Measurements from ENCODE around the gene IRAK1. TPM values are rescaled to one million over a fixed set of nuclear protein-coding genes. Genes with fewer than 3 reads are reported as not detected.

The IRAK1 gene
- total RNA-seq, 1 experiment from 2014 or later = 147 TPM

DNA sequence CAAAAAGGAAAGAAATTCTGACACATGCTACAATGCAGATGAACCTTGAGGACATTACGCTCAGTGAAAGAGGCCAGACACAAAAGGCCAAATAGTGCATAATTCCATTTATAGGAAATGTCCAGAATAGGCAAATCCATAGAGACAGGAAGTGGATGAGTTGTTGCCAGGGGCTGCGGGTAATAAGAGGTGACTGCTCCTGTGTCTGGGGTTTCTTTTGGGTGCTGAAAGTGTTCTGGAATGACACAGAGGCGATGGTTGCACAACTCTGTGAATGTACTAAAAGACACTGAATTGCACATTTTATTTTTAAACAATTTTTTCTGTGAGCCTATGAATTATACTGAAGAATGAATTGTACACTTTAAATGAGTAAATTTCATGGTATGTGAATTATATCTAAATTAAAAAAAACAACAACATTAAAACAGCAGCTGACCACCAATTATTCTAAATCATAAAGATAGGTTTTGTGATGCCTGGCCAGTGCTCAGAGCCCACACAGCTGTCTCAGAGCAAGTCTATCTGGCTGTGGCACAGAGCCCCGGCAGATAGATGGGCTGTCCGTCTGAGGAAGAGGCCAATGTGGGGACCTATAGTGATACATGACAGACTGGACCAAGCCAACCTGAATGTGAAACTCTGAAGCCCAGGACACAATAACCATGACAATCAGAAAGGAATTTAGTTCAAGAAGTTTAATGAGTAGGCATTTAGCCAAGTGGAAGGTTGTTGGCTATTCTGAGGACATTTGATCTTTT lies 23.5 kb upstream of the IRAK1 start:
- ChIA-PET POLR2A (ENCODE audit: low non-redundant PET) (no interaction called here), CTCF (no interaction called here)
- BruUV-seq (replicated peaks) = no TSS peak
- Histone ChIP-seq H3K27ac (ENCODE audit: low read depth, low read length, poor library complexity, severe bottlenecking) (no peak overlapping the region), H3K4me1 (ENCODE audit: insufficient read depth, low read length, poor library complexity, severe bottlenecking) (peaks cover 24% of the 10 kb centered on the region), H3K9me3 (ENCODE audit: low read depth, low read length, poor library complexity, severe bottlenecking) (no peaks in the 10 kb centered on the region), H3K27me3 (replicated peaks; ENCODE audit: insufficient read depth, low read depth, low read length, poor library complexity) (peaks cover 9% of the 10 kb centered on the region), H3K4me3 (ENCODE audit: low read depth, low read length, poor library complexity, severe bottlenecking) (no peak overlapping the region), H3K36me3 (ENCODE audit: insufficient read depth, low read length, poor library complexity, severe bottlenecking) (no peaks in the 10 kb centered on the region)
- intact Hi-C loops (cut with micrococcal nuclease; ENCODE audit: unreplicated experiment) = no loop called here
- no peak for TF ChIP-seq EZH2 (IDR thresholded peaks at IDR 0.05; ENCODE audit: borderline replicate concordance, low read depth, low read length, poor library complexity, severe bottlenecking)
- TF ChIP-seq, protein P1, sequence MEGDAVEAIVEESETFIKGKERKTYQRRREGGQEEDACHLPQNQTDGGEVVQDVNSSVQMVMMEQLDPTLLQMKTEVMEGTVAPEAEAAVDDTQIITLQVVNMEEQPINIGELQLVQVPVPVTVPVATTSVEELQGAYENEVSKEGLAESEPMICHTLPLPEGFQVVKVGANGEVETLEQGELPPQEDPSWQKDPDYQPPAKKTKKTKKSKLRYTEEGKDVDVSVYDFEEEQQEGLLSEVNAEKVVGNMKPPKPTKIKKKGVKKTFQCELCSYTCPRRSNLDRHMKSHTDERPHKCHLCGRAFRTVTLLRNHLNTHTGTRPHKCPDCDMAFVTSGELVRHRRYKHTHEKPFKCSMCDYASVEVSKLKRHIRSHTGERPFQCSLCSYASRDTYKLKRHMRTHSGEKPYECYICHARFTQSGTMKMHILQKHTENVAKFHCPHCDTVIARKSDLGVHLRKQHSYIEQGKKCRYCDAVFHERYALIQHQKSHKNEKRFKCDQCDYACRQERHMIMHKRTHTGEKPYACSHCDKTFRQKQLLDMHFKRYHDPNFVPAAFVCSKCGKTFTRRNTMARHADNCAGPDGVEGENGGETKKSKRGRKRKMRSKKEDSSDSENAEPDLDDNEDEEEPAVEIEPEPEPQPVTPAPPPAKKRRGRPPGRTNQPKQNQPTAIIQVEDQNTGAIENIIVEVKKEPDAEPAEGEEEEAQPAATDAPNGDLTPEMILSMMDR (conservative IDR thresholded peaks at IDR 0.05; ENCODE audit: low read depth, low read length) = no peak
- no peak for DNase-seq (ENCODE audit: low spot score)

DNA sequence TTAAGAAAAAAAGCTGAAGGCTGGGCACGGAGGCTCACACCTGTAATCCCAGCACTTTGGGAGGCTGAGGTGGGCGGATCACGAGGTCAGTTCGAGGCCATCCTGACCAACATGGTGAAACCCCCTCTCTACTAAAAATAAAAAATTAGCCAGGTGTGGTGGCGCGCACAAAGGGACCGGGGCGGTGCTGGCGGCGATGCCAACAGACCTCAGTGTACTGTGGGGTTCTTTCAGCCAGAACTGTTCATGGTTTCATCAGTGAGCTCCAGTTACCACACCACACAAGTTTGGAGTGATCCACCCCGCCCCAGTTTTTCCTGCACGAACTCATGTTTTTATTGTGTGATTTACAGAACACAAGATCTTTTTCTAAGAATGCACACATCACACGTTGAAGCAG lies 21.2 kb upstream of the IRAK1 start:
- TF ChIP-seq, protein P1 (conservative IDR thresholded peaks at IDR 0.05; ENCODE audit: low read depth, low read length) = no peak
- TF ChIP-seq EZH2 (IDR thresholded peaks at IDR 0.05; ENCODE audit: borderline replicate concordance, low read depth, low read length, poor library complexity, severe bottlenecking) = no peak
- ChIA-PET POLR2A (ENCODE audit: low non-redundant PET) (no interaction called here), CTCF (interaction anchor here (1.0 kb wide), 1 partner anchor 27 kb away, joined by 3 read pairs; no protein-coding TSS in a partner anchor)
- H3K27me3 ChIP-seq (replicated peaks; ENCODE audit: insufficient read depth, low read depth, low read length, poor library complexity) = peaks cover 9% of the 10 kb centered on the region
- no TSS peak for BruUV-seq (replicated peaks)
- no peaks in the 10 kb centered on the region for H3K36me3 ChIP-seq (ENCODE audit: insufficient read depth, low read length, poor library complexity, severe bottlenecking)
- no peak for DNase-seq (ENCODE audit: low spot score)
- peaks cover 10% of the 10 kb centered on the region for H3K4me1 ChIP-seq (ENCODE audit: insufficient read depth, low read length, poor library complexity, severe bottlenecking)
- H3K27ac ChIP-seq (ENCODE audit: low read depth, low read length, poor library complexity, severe bottlenecking) = no peak overlapping the region
- no peaks in the 10 kb centered on the region for H3K9me3 ChIP-seq (ENCODE audit: low read depth, low read length, poor library complexity, severe bottlenecking)
- no peak overlapping the region for H3K4me3 ChIP-seq (ENCODE audit: low read depth, low read length, poor library complexity, severe bottlenecking)
- intact Hi-C loops (cut with micrococcal nuclease; ENCODE audit: unreplicated experiment) = no loop called here

DNA sequence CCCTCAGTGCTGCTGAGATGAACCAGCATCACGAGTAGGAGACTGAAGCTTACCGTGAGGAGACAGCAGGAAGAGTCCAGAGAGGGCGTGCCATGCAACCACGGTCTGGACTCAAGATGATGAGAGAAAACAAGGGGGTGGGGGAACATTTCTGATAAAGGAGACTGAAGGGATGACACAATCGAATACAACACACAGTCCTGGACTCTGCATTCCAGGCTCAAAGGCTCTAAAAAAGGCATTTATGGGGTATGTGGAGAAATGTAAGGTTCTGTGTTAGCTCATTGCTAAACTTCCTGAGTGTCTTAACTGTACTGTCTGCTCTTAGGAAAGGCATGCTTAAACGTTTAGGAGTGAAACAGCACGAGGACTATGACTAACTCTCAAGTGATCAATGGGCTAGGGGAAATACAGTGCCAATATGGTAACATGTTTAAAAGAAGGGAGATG lies 20.6 kb upstream of the IRAK1 start:
- intact Hi-C loops (cut with micrococcal nuclease; ENCODE audit: unreplicated experiment) = no loop called here
- Histone ChIP-seq H3K36me3 (ENCODE audit: insufficient read depth, low read length, poor library complexity, severe bottlenecking) (no peaks in the 10 kb centered on the region), H3K4me1 (ENCODE audit: insufficient read depth, low read length, poor library complexity, severe bottlenecking) (peaks cover 8% of the 10 kb centered on the region), H3K27me3 (replicated peaks; ENCODE audit: insufficient read depth, low read depth, low read length, poor library complexity) (peaks cover 9% of the 10 kb centered on the region), H3K4me3 (ENCODE audit: low read depth, low read length, poor library complexity, severe bottlenecking) (no peak overlapping the region), H3K9me3 (ENCODE audit: low read depth, low read length, poor library complexity, severe bottlenecking) (no peaks in the 10 kb centered on the region), H3K27ac (ENCODE audit: low read depth, low read length, poor library complexity, severe bottlenecking) (no peak overlapping the region)
- TF ChIP-seq EZH2 (IDR thresholded peaks at IDR 0.05; ENCODE audit: borderline replicate concordance, low read depth, low read length, poor library complexity, severe bottlenecking) = no peak
- TF ChIP-seq, protein P1 (conservative IDR thresholded peaks at IDR 0.05; ENCODE audit: low read depth, low read length) = no peak
- no peak for DNase-seq (ENCODE audit: low spot score)
- ChIA-PET CTCF (interaction anchor here (1.0 kb wide), 1 partner anchor 27 kb away, joined by 3 read pairs; no protein-coding TSS in a partner anchor), POLR2A (ENCODE audit: low non-redundant PET) (no interaction called here)
- BruUV-seq (replicated peaks) = no TSS peak
